WI38 (cell line): ENCODE results near the gene ACADL.

Experiments used
- H3K4me3 ChIP-seq: 2 replicates; pipeline ENCODE4 v1.5.1; 2011; ENCODE audit warnings: low read depth, mild to moderate bottlenecking, control low read depth, low read length
- CTCF ChIP-seq: IDR thresholded peaks from 2 replicates; pipeline ENCODE4 v1.5.1; 2012; ENCODE audit warnings: low read depth, mild to moderate bottlenecking, control low read depth, low read length

The ACADL gene

DNA sequence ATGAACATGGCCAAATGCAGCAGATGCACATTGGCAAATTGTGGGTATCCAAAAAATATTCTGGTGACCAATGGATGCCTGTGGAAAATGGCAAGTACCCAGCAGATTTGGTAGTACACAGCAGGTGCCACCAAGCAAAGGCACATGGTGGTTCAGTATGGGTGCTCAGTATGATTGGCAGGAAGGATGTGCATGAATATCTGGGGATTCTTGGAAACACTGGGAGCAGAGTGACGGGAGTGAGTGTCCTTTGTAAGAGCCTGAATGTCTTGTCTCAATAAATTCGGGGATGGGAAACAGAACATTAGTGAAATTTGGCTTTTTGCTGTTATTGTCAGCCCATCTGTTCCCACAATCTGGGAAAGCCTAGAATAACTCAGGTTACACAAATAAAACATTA lies 36.8 kb upstream of the ACADL start:
- no peak for TF ChIP-seq CTCF
- H3K4me3 ChIP-seq: no peak overlapping the region

GRCh38 chr2:210259687-210260086 lies 34.4 kb upstream of the ACADL start:
- no peak overlapping the region for H3K4me3 ChIP-seq
- TF ChIP-seq CTCF: no peak

DNA sequence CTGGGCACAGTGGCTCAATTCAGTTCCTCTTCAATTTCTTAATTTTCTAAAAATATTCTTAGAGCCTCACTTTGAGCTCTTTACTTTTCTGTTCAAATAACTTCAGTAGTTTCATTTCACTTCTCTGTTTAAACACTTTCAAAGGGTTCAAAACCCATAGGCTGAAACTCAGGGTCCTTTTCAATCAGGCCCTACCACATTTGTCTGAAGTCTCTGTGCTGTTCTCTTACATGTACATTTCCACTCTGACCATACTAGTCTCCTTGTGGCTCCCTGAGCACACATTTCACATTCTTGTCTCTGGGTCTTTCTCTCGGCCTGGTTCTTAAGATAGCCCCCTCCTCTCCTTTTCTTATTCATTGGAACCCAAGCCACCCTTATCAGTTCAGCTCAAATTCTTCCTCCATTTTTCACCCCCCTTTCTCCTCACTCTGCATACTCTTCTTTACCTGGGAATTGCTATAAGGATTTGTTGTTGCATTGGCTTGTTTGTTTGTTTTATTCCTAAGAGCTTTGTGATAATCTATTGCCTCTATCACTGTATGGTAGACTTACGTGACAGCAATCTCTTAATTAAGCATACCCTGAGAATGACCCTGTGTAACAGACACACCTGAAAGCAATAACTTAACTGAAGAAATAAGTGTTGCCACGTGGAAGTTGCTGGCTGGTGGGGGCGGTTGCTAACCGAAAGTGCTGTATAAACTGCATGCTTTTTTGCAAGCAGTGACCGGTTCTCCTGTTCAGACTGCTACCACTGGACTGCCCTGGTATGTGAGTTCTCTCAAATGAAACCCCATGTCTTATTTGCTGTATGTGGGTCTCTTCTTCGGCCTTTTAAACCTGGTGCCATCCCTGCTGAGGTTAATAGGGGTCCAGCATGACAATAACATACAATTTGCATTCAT lies 27.7 kb upstream of the ACADL start:
- TF ChIP-seq CTCF: no peak
- H3K4me3 ChIP-seq: no peak overlapping the region

- no peak for TF ChIP-seq CTCF
- H3K4me3 ChIP-seq: no peak overlapping the region
Measured at GRCh38 chr2:210250622-210251021, 25.4 kb upstream of the ACADL start.

DNA sequence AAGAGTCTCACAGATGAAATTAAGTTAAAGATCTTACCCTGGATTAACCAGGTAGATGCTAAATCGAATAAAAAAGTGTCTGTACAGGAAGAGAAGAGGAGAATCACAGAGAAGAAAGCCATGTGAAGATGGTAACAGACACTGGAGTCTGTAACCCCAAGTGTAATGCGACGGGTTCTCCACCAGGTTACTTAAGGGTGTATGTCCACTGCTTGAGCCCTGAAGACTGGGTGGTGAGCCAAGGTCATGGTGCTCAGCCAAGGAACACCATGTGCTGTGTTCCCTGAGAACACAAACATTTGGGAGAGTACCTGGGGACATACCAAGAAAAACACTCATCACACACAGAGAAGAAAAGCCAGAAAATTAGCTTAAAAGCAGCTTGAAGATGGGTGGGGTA lies 8.2 kb upstream of the ACADL start:
- no peak overlapping the region for H3K4me3 ChIP-seq
- no peak for TF ChIP-seq CTCF

GRCh38 chr2:210230984-210231383 lies 5.7 kb upstream of the ACADL start:
- no peak for TF ChIP-seq CTCF
- H3K4me3 ChIP-seq: no peak overlapping the region

DNA sequence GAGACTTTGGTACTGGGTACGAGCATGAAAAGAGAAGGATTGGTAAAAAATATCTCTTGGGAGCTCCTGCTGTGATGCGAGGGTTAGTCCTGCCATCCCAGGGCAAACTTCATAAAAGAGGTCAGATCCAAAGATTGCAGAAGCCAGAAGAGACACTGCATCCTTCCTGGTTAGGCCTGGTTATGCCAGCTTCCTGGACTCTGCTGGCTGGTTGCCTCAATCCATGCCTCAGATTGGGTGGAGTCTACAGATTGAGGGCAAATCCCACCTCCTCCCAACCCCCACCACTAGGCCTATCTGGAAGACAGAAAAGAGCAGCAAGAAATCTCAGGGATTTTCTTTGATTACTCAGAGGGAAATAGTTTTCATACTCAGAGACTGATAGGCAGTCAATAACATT lies 5.3 kb upstream of the ACADL start:
- TF ChIP-seq CTCF: no peak
- no peak overlapping the region for H3K4me3 ChIP-seq
